ENCODE results near the gene SEPTIN2.
"Not testable (repeated sequence)": the region's sequence is repeated elsewhere in the genome, so short reads cannot be mapped to it uniquely, and the experiment has no call there.

The SEPTIN2 gene

GRCh38 chr2:241288324-241288888 is 27.3 kb upstream of the SEPTIN2 start:
- DNase-seq: no peak

- DNase-seq: no peak
Observed at GRCh38 chr2:241289053-241289452, 26.7 kb upstream of the SEPTIN2 start.

DNA sequence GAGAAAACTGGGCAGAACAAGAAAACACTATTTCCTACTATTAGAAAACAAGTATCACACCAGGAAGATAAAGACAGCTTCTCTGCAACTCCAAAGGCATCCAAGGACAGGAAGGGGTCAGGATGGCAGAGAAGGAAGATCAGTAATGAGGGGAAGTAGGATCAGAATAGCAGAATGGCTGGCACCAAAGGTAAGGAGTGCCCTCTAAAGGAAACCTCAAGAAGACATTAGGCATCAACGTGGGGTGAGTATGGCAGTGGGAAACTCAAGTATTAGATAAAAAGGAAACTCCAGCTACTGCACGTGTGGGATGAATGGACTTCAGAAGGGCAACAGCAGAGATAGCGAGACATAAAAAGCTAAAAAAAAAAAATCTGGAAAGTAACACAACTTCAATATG is 26.1 kb upstream of the SEPTIN2 start:
- no peak for DNase-seq

GRCh38 chr2:241291153-241291552 is 24.6 kb upstream of the SEPTIN2 start:
- DNase-seq: no peak

- DNase-seq: no peak
Observed at GRCh38 chr2:241291977-241292376, 23.7 kb upstream of the SEPTIN2 start.

- DNase-seq: not testable (repeated sequence)
Observed at GRCh38 chr2:241293378-241293797, 22.3 kb upstream of the SEPTIN2 start.

GRCh38 chr2:241295326-241296095 is 20.2 kb upstream of the SEPTIN2 start:
- DNase-seq: no peak

DNA sequence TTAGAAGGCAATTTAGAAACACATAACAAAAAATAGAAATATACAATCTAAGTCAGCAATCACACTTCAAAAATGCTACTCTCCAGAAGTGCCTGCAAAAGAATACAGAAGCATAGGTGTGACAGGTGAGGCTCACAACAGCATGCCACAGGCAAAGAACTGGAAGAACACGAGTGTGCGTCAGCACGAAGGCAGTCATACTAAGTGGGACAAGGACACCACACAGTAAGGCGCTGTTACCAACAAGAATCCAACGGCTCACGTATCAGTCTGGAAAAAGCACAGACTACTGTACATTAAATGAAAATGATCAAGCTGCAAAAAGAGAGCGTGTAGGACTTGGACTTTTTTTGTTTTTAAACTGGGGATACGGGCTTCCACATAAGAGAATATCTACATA is 19.0 kb upstream of the SEPTIN2 start:
- no peak for DNase-seq

DNA sequence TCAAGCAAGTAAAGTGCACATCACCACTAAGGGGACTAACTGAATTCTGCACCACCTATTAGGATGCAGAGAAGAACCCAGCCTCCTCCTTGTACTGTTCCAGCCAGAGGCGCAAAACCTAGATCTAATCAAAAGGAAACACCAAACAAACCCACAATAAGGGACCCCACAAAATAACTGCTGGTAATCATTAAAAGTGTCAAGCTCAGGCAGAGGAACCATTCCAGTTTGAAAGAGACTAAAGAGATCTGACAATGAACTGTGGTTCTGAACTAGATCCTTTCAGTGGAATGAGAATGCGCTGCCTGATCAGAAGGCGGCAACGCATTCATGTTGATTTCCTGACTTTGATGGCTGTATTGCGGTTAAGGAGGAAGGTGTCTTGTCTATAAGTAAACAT is 17.1 kb upstream of the SEPTIN2 start:
- no peak for DNase-seq

DNA sequence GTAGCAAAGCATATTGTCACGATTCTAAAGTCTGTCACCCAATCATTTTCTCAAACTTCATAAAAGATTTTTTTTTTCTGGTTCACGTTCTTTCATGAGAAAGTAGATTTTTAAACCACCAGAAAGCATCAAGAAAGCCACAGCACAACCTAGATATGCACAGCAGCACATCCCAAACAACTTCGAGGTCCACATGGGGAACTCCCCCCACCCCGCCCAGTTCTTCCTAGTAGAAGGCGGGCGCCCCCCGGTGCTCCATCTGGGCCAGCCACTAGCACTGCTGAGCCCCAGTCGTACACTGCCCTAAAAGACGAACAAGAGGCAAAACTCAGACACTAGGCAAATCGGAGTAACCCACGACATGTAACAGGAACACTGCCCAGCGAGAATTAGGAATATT is 15.7 kb upstream of the SEPTIN2 start:
- DNase-seq: no peak

DNA sequence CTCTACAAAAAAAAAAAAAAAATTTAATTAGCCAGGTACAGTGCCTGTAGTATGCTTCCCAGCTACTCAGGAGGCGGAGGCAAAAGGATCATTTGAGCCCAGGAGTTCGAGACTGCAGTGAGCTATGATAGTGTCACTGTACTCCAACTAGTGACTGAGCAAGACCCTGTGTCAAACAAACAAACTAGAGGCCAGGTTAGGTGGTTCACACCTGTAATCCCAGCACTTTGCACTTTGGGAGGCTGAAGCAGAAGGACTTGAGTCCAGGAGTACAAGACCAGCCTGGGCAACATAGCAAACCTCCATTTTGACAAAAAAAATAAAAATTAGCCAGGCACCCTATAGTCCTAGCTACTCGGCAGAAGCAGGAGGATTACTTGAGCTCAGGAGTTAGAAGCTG is 13.6 kb upstream of the SEPTIN2 start:
- DNase-seq: no peak

GRCh38 chr2:241302759-241303651 is 12.7 kb upstream of the SEPTIN2 start:
- DNase-seq: no peak

- DNase-seq: no peak
Observed at GRCh38 chr2:241304039-241304670, 11.6 kb upstream of the SEPTIN2 start.

DNA sequence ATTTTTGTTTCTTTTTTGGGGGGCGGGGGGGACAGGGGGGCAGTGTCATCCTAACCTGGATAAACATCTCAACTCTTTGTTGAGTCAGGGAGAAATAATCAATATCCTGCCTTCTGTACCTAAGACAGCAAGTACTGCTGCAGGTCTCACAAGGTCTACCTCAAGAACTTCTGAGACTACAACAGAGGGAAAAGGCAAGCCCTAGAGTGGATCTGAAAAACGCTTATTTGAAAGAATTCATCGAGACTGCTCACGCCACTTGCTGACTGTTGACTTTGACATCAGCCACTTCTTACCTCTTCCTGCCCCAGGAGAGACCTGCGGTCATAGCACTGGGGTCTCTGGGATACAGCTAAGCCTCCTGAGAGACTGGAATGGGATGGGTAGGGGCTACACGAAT is 8.7 kb upstream of the SEPTIN2 start:
- no peak for DNase-seq

DNA sequence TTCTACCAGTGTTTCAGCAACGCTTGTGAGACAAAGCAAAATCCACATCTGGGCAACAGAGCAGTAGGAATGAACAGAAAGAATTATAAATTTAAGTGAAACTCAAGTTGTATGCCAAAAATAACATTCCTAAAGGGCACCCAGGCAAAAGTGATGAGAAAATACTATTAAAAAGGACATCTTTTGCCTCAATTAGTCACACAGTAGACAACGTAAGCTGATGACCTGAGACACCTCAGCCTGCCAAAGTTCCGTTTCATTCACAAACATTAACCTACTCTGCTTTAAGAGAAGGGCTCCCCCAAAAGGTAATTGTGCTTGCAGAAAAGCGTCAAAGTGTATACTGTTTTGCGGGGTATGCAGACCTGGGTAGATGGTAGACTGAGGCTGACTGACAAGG is 7.5 kb upstream of the SEPTIN2 start:
- no peak for DNase-seq

DNA sequence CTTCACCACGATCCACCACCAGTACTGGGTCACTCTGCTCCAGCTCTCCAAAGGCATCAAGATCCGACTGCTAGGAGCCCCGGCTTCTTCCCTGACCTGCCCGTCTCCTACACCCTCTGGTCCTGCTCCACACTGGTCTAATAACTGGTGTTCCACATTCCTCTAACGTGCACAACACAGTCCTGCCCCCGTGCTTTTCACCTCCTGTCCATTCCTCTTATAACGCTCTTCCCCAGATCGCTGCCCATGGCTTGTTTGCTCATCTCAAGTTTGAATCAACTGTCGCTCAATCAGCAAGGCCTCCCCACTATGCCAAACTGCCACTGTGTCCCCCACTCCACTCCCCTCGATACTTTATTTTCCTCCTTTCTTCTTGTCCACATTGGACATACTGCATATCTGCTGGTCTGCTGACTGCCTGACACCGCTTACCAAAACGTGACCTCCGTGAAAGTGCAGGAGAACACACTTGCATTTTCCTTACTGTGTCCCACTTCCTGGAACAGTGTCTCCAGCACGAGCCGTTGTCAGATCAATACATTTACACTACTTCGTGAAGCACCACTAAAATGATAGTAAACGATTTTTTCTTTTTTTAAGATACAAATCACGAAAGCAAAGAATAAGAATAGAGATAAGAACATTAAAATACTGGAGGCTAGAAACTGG is 6.8 kb upstream of the SEPTIN2 start:
- DNase-seq: no peak

- DNase-seq: peak; percentile 56
Observed at GRCh38 chr2:241309684-241310117, 6.0 kb upstream of the SEPTIN2 start.

- no peak for DNase-seq
Observed at GRCh38 chr2:241310917-241311566, 4.7 kb upstream of the SEPTIN2 start.

DNA sequence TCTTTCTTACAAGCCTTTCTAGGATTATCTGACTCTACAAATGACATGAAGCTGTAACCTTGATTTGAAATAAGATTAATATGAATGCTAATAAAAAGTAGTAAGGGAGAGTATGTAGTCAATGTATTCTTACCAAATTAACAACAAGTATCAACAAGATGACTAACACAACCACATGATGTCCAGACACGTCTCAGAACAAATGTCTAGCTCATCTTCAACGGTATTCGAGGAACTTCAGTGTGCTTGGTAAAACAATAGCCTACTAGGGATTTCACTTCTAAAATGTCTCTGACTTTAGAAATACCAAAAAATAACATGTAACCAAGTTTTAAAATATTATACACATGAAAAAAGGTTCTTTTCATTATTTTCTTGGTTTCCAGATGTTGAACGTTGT is 3.6 kb upstream of the SEPTIN2 start:
- DNase-seq: no peak

GRCh38 chr2:241313543-241314095 is 2.1 kb upstream of the SEPTIN2 start:
- no peak for DNase-seq

GRCh38 chr2:241314226-241315092 is 1.3 kb upstream of the SEPTIN2 start:
- no peak for DNase-seq

All from activated T-cell treated with anti-CD3 and anti-CD28 coated beads for 4 hours (primary cell).